WTC11 (cell line): ENCODE measurements around the gene HOXC5.

Experiments
- ATF3 ChIP-seq: sonication (generic); formaldehyde crosslinking; conservative IDR thresholded peaks from 2 replicates; pipeline ENCODE4 v1.8.1; 2022; ENCODE audit warnings: mild to moderate bottlenecking, missing genetic modification reagents
- CTCF ChIP-seq: fragments of 200-600 bp; IDR thresholded peaks from 2 replicates; pipeline ENCODE4 v1.8.0; 2022; ENCODE audit warnings: antibody characterized with exemption
- FOXJ3 ChIP-seq: sonication (generic); formaldehyde crosslinking; IDR thresholded peaks from 2 replicates; pipeline ENCODE4 v1.9.0; 2021; ENCODE audit warnings: missing genetic modification reagents, mild to moderate bottlenecking, borderline replicate concordance
- FOXP4 ChIP-seq: sonication (generic); formaldehyde crosslinking; IDR thresholded peaks from 2 replicates; pipeline ENCODE4 v1.8.0; 2022; ENCODE audit warnings: mild to moderate bottlenecking, missing genetic modification reagents
- MAX ChIP-seq: sonication (generic); formaldehyde crosslinking; IDR thresholded peaks from 2 replicates; pipeline ENCODE4 v1.8.0; 2022; ENCODE audit warnings: mild to moderate bottlenecking, missing genetic modification reagents
- MYBL2 ChIP-seq: sonication (generic); formaldehyde crosslinking; IDR thresholded peaks from 2 replicates; pipeline ENCODE4 v1.8.1; 2023; ENCODE audit warnings: mild to moderate bottlenecking, moderate library complexity, missing genetic modification reagents

- TF ChIP-seq MYBL2 (CRISPR knock-in tag): no peak
- TF ChIP-seq CTCF: no peak
- no peak for TF ChIP-seq ATF3 (CRISPR knock-in tag)
- no peak for TF ChIP-seq FOXJ3 (CRISPR knock-in tag)
- no peak for TF ChIP-seq FOXP4
- TF ChIP-seq MAX (CRISPR knock-in tag): no peak
Observed at GRCh38 chr12:53996240-53997203, 36.3 kb upstream of the HOXC5 start.
